22Rv1 (cell line): Measurements from ENCODE around the gene MYO18B.
"Not testable (repeated sequence)": the region's sequence is repeated elsewhere in the genome, so short reads cannot be mapped to it uniquely, and the experiment has no call there.

Source experiments
- H3K27ac ChIP-seq: fragments of 450-650 bp; 2 replicates; pipeline ENCODE4 v1.5.1; 2017
- ZFX ChIP-seq: fragments of 450-650 bp; IDR thresholded peaks from 2 replicates; pipeline ENCODE4 v1.6.1; 2017; ENCODE audit warnings: antibody characterized with exemption, borderline replicate concordance
- TF ChIP-seq, protein P1 (sequence below): fragments of 450-650 bp; IDR thresholded peaks from 2 replicates; pipeline ENCODE4 v1.5.1; 2017; ENCODE audit warnings: mild to moderate bottlenecking

Gene MYO18B

GRCh38 chr22:25704701-25705100 lies 37.3 kb upstream of the MYO18B start:
- TF ChIP-seq ZFX = no peak
- TF ChIP-seq, protein P1, sequence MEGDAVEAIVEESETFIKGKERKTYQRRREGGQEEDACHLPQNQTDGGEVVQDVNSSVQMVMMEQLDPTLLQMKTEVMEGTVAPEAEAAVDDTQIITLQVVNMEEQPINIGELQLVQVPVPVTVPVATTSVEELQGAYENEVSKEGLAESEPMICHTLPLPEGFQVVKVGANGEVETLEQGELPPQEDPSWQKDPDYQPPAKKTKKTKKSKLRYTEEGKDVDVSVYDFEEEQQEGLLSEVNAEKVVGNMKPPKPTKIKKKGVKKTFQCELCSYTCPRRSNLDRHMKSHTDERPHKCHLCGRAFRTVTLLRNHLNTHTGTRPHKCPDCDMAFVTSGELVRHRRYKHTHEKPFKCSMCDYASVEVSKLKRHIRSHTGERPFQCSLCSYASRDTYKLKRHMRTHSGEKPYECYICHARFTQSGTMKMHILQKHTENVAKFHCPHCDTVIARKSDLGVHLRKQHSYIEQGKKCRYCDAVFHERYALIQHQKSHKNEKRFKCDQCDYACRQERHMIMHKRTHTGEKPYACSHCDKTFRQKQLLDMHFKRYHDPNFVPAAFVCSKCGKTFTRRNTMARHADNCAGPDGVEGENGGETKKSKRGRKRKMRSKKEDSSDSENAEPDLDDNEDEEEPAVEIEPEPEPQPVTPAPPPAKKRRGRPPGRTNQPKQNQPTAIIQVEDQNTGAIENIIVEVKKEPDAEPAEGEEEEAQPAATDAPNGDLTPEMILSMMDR = no peak
- H3K27ac ChIP-seq = no peak overlapping the region

DNA sequence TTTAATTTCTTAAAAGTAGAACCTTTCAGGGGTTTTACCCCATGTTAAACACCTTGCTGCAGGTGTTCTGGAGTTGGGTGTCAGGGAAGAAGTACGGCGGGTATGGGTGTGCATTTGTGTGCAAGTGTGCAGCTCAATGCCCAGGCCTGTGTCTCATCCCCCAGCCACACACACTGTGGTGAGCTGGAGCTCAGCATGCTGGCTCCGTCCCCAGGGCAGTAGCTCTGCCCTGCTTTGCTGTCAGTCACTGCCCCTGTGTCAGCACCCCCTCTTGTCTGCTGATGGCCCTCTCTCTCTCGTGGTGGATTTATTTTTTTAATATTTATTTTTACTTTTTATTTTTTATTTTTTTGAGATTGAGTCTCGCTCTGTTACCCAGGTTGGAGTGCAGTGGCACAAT lies 35.8 kb upstream of the MYO18B start:
- TF ChIP-seq, protein P1 = no peak
- TF ChIP-seq ZFX = no peak
- H3K27ac ChIP-seq = no peak overlapping the region

- H3K27ac ChIP-seq = not testable (repeated sequence)
Observed at GRCh38 chr22:25708430-25708829, 33.6 kb upstream of the MYO18B start.

DNA sequence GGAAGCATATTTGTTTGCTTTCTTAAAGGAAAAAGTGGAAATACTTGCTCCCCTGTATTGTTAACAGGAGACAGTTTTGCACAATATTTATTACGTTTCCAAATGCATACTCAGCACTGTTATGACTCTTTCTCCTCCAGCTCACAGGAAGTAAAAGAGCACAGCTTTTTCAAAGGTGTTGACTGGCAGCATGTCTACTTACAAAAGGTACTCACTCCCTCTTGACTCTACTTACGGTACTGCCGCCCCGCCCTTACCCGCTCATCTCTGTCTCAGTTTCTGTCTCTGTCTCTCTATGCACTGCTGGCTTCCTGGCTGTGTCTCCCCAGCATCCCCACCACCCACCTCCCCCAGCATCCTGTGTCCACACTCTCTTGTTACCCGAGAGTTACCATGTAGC lies 32.2 kb upstream of the MYO18B start:
- no peak for TF ChIP-seq ZFX
- TF ChIP-seq, protein P1 = no peak

DNA sequence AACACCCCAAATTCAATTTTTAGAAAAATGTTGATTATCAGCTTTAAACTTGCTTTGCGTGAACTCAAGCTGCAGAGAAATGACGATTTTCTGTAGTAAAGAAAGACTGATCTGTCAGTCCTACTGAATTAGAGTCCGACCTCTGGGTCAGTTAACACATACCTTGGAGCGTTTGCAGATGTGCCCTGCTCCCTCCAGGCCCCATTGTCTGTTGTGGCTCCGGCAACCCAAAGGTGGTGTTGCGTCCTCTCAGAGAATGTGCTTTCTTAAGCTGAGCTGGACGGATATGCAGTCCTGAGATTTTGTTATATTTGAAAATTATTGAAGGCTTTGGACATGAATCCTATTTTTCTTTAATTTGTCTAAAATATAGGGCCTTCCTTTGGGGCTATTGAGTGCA lies 31.5 kb upstream of the MYO18B start:
- no peak for TF ChIP-seq ZFX
- TF ChIP-seq, protein P1 = no peak
- no peak overlapping the region for H3K27ac ChIP-seq

More for the DNA sequence above, 32.2 kb upstream of the MYO18B start:
- no peak overlapping the region for H3K27ac ChIP-seq

GRCh38 chr22:25711491-25711890 lies 30.5 kb upstream of the MYO18B start:
- no peak overlapping the region for H3K27ac ChIP-seq
- TF ChIP-seq ZFX = no peak
- TF ChIP-seq, protein P1 = no peak

DNA sequence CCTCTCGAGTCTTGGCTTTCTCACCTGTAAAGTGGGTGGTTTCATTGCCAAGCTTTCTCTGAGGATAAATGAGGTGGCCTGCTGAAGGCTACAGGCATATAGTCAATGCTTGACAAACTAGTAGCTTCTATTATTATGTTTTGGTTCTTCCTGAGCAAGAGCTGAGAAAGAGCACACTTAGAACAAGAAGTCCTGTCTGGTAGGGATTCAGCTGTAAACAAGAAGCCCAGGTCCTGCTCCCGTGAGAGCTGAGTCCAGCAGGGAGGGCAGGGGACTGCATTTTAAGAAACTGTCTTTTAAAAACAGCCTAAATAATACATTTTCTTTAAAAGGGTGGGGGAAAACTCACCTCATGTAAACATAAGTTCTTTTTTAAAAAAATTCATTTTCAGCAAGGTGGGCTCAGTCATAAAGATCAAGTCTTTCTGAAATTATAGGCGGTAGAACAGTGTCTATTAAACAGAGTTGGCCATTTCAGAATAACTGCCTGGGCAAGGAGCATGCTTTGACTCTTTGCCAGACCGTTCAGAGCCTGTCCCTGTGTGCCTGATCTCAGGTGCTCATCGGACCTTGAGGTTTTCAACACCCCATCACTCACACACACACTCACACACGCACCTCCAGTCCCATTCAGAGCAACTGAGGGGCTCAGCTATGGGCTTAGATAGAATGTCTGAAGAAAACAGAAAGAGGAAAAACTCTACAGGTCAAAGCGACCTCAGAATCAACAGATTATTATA lies 29.2 kb upstream of the MYO18B start:
- no peak for TF ChIP-seq ZFX
- no peak overlapping the region for H3K27ac ChIP-seq

DNA sequence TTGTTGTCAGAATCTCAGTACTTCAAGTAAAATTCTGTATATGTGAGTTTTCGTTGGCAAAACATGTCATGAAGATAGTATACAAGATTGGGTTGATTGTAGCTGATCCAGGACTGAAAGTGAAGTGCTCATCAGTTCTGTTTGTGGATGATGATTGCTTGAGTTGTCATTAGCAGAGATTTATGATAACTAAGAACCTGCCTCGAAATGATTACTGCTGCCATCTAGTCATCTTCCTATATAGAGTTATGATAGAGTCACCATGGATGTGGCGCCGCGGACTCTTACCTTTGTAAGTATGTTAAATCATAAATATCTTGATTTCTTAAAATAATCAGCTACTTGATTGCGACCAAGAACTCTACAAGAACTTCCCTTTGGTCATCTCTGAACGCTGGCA lies 27.9 kb upstream of the MYO18B start:
- no peak overlapping the region for H3K27ac ChIP-seq
- TF ChIP-seq ZFX = no peak
- TF ChIP-seq, protein P1 = no peak
